ENCODE results near the gene PRKCA.

DNA sequence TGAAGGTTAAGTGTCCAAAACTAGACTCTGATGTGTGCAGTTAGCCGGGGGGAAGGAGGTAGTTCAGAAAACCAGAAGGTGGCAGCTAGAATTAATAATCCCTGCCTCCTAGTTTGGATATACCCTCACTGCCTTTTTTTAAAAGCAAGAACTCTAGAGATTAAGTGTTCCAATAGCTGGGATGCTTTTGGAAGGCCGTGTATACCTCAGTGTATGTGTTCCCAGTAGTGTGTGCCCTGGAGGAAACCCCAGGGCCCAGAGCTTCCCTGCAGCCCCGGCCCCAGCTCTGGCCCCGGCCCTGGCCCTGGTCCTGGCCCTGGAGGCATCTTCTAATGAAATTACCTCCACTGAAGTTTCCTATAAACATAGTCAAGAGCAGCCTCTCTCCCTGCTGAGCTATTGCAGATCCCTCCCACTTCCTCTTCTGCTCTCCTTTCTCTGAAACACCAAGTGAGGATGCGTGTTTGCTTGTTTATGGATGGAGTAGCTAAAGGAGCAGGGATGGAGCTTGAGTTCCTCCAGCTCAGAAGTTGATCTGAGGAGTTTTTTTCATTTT lies 130.7 kb downstream of the PRKCA start:
- TF ChIP-seq, protein P1, sequence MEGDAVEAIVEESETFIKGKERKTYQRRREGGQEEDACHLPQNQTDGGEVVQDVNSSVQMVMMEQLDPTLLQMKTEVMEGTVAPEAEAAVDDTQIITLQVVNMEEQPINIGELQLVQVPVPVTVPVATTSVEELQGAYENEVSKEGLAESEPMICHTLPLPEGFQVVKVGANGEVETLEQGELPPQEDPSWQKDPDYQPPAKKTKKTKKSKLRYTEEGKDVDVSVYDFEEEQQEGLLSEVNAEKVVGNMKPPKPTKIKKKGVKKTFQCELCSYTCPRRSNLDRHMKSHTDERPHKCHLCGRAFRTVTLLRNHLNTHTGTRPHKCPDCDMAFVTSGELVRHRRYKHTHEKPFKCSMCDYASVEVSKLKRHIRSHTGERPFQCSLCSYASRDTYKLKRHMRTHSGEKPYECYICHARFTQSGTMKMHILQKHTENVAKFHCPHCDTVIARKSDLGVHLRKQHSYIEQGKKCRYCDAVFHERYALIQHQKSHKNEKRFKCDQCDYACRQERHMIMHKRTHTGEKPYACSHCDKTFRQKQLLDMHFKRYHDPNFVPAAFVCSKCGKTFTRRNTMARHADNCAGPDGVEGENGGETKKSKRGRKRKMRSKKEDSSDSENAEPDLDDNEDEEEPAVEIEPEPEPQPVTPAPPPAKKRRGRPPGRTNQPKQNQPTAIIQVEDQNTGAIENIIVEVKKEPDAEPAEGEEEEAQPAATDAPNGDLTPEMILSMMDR (conservative IDR thresholded peaks at IDR 0.05; ENCODE audit: low read length) = no peak
- no peak for TF ChIP-seq EZH2phosphoT487 (IDR thresholded peaks at IDR 0.05; ENCODE audit: borderline replicate concordance)
